Smooth muscle cell (in vitro differentiated cells): Measurements from ENCODE around the gene ZNF581. TPM values are rescaled to one million over a fixed set of nuclear protein-coding genes. Genes with fewer than 3 reads are reported as not detected.

Experiments
- DNase-seq: peaks from one replicate; lab custom pipeline; 2025; ENCODE audit not compliant: unreplicated experiment; lab: John Stamatoyannopoulos, UW
- H2AFZ ChIP-seq: fragments of 200-600 bp; sonication (generic); 2 replicates; pipeline ENCODE4 v1.6.0; 2016; ENCODE audit warnings: antibody characterized with exemption, low read depth, mild to moderate bottlenecking
- H3F3A ChIP-seq: fragments of 200-600 bp; sonication (generic); 2 replicates; pipeline ENCODE4 v1.6.0; 2017; ENCODE audit warnings: antibody characterized with exemption, low read depth
- H3K27ac ChIP-seq: fragments of 200-600 bp; sonication (generic); 2 replicates; pipeline ENCODE4 v1.5.1; 2016; ENCODE audit warnings: low read depth, mild to moderate bottlenecking
- H3K27me3 ChIP-seq: fragments of 200-600 bp; sonication (generic); 2 replicates; pipeline ENCODE4 v1.6.1; 2016; ENCODE audit warnings: low read depth, mild to moderate bottlenecking
- H3K36me3 ChIP-seq: fragments of 200-600 bp; sonication (generic); 2 replicates; pipeline ENCODE4 v1.5.1; 2016; ENCODE audit warnings: low read depth
- H3K4me1 ChIP-seq: fragments of 200-600 bp; sonication (generic); 2 replicates; pipeline ENCODE4 v1.5.1; 2016; ENCODE audit warnings: low read depth
- H3K4me2 ChIP-seq: fragments of 200-600 bp; sonication (generic); 2 replicates; pipeline ENCODE4 v1.6.0; 2016; ENCODE audit warnings: mild to moderate bottlenecking
- H3K4me3 ChIP-seq: fragments of 200-600 bp; sonication (generic); 2 replicates; pipeline ENCODE4 v1.5.1; 2016; ENCODE audit warnings: mild to moderate bottlenecking
- H3K79me2 ChIP-seq: fragments of 200-600 bp; sonication (generic); 2 replicates; pipeline ENCODE4 v1.6.0; 2016; ENCODE audit warnings: low read depth, mild to moderate bottlenecking
- H3K9ac ChIP-seq: fragments of 200-600 bp; sonication (generic); 2 replicates; pipeline ENCODE4 v1.6.0; 2016; ENCODE audit warnings: low read depth
- H3K9me3 ChIP-seq: fragments of 200-600 bp; sonication (generic); replicated peaks from 2 replicates; pipeline ENCODE4 v1.5.1; 2016; ENCODE audit warnings: low read depth
- H4K20me1 ChIP-seq: fragments of 200-600 bp; sonication (generic); 2 replicates; pipeline ENCODE4 v1.6.0; 2016; ENCODE audit warnings: low read depth
- WGBS: methylation state at CpG from one replicate; pipeline ENCODE4 v1.1.7; 2016; ENCODE audit warnings: low lambda C conversion rate; 5-methylcytosine and 5-hydroxymethylcytosine counted together
- polyA plus RNA-seq: library from polyadenylated mRNA; unstranded; fragments of >200 nt; fragmentation: Nextera tagmentation; extraction: Ambion mirVana; gene quantifications from 2 replicates; pipeline ENCODE4 v1.2.1, GENCODE V29; 2016
- total RNA-seq: library from RNA; depleted of rRNA; stranded (reverse); fragments of >200 nt; gene quantifications from 2 replicates; pipeline ENCODE4 v1.2.3, GENCODE V29; 2014
- TF ChIP-seq, protein P1 (sequence below): fragments of 200-600 bp; sonication (generic); IDR thresholded peaks from 2 replicates; pipeline ENCODE4 v1.5.1; 2017; ENCODE audit warnings: borderline replicate concordance, mild to moderate bottlenecking, antibody characterized with exemption; ENCODE audit not compliant: insufficient read depth, poor library complexity, severe bottlenecking

ZNF581 gene
- total and polyA plus RNA-seq, 2 experiments from 2014 or later = 10.0 to 21.4 TPM

DNA sequence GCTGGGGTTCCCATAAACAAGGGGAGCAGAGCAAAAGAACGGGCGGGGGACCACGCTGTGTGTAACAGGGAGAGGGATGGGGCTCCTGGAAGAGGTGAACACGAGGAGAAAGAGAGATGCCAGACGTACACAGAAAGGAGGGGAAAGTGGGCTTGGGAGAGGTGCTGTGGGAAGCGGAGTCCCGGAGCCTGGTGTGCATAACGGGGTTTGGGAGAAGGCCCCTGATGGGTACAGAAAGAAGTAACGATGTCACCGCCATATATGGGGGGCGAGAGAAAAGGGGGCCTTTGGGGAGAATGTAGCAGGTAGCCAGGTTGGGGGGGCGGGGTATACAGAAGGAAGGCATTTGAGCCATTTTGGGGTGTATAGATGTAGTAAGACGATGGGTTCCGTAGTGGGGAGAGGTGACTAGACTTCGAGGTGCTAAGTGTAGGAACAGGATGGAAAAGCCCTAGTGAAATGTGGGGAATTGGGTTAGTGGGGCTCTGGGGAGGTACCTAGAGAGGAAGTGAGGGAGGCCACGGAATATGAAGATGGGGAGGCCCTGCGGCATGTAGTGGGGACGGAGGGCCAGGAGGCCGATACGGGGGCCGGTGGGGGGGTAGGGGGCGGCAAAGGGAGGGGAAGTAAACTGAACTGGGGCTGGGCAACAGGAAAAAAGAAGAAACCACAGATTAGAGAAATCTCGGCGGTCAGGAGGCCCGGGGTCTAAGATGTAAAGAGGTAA lies 1.9 kb upstream of the ZNF581 start:
- DNase-seq = no peak
- Histone ChIP-seq H3K36me3 (no peaks in the 10 kb centered on the region), H3F3A (peaks cover 12% of the 10 kb centered on the region), H3K27ac (peak overlapping the region; percentile 62), H3K4me2 (peak overlapping the region; percentile 97), H3K9me3 (no peaks in the 10 kb centered on the region), H3K4me1 (peaks cover 15% of the 10 kb centered on the region), H2AFZ (peak overlapping the region; percentile 81), H3K9ac (peak overlapping the region; percentile 80), H4K20me1 (no peaks in the 10 kb centered on the region), H3K27me3 (no peaks in the 10 kb centered on the region), H3K79me2 (peaks cover 57% of the 10 kb centered on the region), H3K4me3 (peak overlapping the region; percentile 79)
- TF ChIP-seq, protein P1, sequence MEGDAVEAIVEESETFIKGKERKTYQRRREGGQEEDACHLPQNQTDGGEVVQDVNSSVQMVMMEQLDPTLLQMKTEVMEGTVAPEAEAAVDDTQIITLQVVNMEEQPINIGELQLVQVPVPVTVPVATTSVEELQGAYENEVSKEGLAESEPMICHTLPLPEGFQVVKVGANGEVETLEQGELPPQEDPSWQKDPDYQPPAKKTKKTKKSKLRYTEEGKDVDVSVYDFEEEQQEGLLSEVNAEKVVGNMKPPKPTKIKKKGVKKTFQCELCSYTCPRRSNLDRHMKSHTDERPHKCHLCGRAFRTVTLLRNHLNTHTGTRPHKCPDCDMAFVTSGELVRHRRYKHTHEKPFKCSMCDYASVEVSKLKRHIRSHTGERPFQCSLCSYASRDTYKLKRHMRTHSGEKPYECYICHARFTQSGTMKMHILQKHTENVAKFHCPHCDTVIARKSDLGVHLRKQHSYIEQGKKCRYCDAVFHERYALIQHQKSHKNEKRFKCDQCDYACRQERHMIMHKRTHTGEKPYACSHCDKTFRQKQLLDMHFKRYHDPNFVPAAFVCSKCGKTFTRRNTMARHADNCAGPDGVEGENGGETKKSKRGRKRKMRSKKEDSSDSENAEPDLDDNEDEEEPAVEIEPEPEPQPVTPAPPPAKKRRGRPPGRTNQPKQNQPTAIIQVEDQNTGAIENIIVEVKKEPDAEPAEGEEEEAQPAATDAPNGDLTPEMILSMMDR = no peak
- WGBS = 2% methylated on average over 23 of the region's 25 CpGs

DNA sequence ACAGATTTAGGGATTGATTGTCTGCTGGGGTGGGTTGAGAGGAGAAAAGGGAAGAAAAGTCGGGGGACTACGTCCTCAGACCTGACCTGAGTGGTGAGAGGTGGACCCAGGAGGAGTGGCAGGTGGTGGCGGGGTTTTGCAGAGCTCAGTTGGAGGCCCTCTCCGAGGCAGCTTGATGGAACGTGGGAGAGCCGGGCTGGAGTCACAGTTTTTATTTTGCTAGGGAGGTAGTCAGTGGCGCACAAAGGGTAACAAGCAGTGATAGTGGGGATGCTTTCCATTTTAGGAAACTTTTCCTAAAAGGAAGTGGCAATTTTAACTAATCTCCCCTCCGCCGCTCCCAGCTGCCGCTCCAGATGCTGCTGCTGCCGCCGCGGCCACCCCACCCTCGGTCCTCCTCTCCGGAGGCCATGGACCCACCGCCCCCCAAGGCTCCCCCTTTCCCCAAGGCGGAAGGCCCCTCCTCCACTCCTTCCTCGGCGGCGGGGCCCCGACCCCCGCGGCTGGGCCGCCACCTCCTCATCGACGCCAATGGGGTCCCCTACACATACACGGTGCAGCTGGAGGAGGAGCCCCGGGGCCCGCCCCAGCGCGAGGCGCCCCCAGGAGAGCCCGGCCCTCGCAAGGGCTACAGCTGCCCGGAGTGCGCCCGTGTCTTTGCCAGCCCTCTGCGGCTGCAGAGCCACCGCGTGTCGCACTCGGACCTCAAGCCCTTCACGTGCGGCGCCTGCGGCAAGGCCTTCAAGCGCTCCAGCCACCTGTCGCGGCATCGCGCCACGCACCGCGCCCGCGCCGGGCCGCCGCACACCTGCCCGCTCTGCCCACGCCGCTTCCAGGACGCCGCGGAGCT lies 1.1 kb upstream of the ZNF581 start:
- Histone ChIP-seq H2AFZ (no peak overlapping the region), H3K4me2 (peak overlapping the region; percentile 97), H3K79me2 (peaks cover 58% of the 10 kb centered on the region), H3K27ac (peak overlapping the region; percentile 62), H3K9me3 (no peaks in the 10 kb centered on the region), H3K36me3 (no peaks in the 10 kb centered on the region), H4K20me1 (no peaks in the 10 kb centered on the region), H3K4me3 (peak overlapping the region; percentile 79), H3K4me1 (peaks cover 21% of the 10 kb centered on the region), H3K9ac (peak overlapping the region; percentile 80), H3K27me3 (no peaks in the 10 kb centered on the region), H3F3A (peaks cover 19% of the 10 kb centered on the region)
- under 1% methylated on average over 47 of the region's 65 CpGs for WGBS
- TF ChIP-seq, protein P1 = no peak
- no peak for DNase-seq

DNA sequence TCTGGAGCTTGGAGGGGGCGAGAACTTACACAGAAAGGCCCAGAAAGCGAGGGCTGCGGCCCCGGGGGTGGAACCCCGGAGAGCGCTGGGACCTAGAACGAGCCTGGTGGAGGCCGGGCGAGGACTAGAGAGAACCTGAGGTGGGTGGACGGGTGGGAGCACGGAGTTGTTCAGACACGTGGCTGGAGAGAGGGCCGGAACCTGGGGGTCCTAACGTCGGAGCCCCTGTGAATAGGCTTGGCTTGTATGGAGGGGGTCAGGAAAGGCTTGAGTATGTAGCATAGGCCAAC lies 383 bp downstream of the ZNF581 start:
- Histone ChIP-seq H3K9me3 (no peaks in the 10 kb centered on the region), H3K27me3 (no peaks in the 10 kb centered on the region), H3K36me3 (no peaks in the 10 kb centered on the region), H3K4me3 (peak overlapping the region; percentile 79), H3K4me1 (peaks cover 22% of the 10 kb centered on the region), H3K4me2 (peak overlapping the region; percentile 97), H3K79me2 (peaks cover 50% of the 10 kb centered on the region), H3K27ac (peak overlapping the region; percentile 62), H2AFZ (no peak overlapping the region), H4K20me1 (no peaks in the 10 kb centered on the region), H3K9ac (peak overlapping the region; percentile 79), H3F3A (peaks cover 15% of the 10 kb centered on the region)
- WGBS = 5% methylated on average over 11 of the region's 15 CpGs
- no peak for DNase-seq
- TF ChIP-seq, protein P1 = no peak
